Mucosa of descending colon (tissue), 3 donors: ENCODE data around the gene MARCKSL1. TPM values are rescaled to one million over a fixed set of nuclear protein-coding genes. Genes with fewer than 3 reads are reported as not detected.

Experiments used
- ATAC-seq: fragments of 200-7000 bp; cut with Tn5 transposase; one replicate; pipeline ENCODE4 v1.9.1; 2020; ENCODE audit warnings: mild to moderate bottlenecking, moderate library complexity
- DNase-seq, 3 donors: peaks; one replicate each; pipeline ENCODE4 v3.0.0-alpha.2; 2020
- H3K36me3 ChIP-seq: fragments of 200-600 bp; one replicate; pipeline ENCODE4 v1.8.0; 2021; ENCODE audit warnings: low read depth, mild to moderate bottlenecking
- H3K4me1 ChIP-seq: fragments of 200-600 bp; one replicate; pipeline ENCODE4 v1.8.0; 2021; ENCODE audit warnings: low read depth, mild to moderate bottlenecking
- H3K4me3 ChIP-seq: fragments of 200-600 bp; one replicate; pipeline ENCODE4 v1.8.0; 2021; ENCODE audit warnings: mild to moderate bottlenecking
- H3K9me3 ChIP-seq: fragments of 200-600 bp; one replicate; pipeline ENCODE4 v1.8.0; 2021; ENCODE audit warnings: mild to moderate bottlenecking
- CTCF ChIP-seq: fragments of 200-600 bp; IDR thresholded peaks from one replicate; pipeline ENCODE4 v1.8.0; 2022; ENCODE audit warnings: antibody characterized with exemption, mild to moderate bottlenecking
- intact Hi-C, 2 donors: fragments of 100-400 bp; cut with DNase I in 1 of 2; cut with micrococcal nuclease in 1 of 2; formaldehyde crosslinking; loops; one replicate each; pipeline versions ENCODE4 v1.11.0 to v1.11.1; 2022; cut with DNase I, micrococcal nuclease
- total RNA-seq, 3 donors: library from RNA; stranded (reverse); fragmentation: NEBNext Ultra II Directional in 2 of 3; extraction: Animal tissue kit (Norgen Biotek cat#: 25700) in 2 of 3; gene quantifications; one replicate each; pipeline versions ENCODE4 v1.2.1 to v1.2.4, GENCODE V29; 2021 to 2023
- donor health status: DM: no; HTN: no; CAD: no; lungs with moderate emphysema.
- donor health status: DM: no; HTN: no; CAD: no.
- donor health status: DM: no; HTN: yes; CAD: no.

MARCKSL1 gene
- total RNA-seq, 3 donors from 2014 or later: 37.0 to 149 (median 140) TPM

GRCh38 chr1:32362474-32363313, 26.7 kb upstream of the MARCKSL1 start, which contains the start of the genes FAM229A and TSSK3:
Gene FAM229A (minus strand): TSS chr1:32362485. CDS start chr1:32362091, 394 bp downstream.
Gene TSSK3 (plus strand): TSS chr1:32362539. CDS start chr1:32362702, 163 bp downstream.
- Histone ChIP-seq H3K4me1 (peaks cover 17% of the 10 kb centered on the region), H3K4me3 (no peak within 1 kb of the TSS), H3K9me3 (no peaks in the 10 kb centered on the region), H3K36me3 (peaks cover 3% of the 10 kb centered on the region)
- ATAC-seq (no peak), DNase-seq (peak in 1 of 3 donors; percentile 29)
- TF ChIP-seq CTCF: no peak
- intact Hi-C loops: no loop called here

- ATAC-seq (peak; percentile 79), DNase-seq (peak; percentile 54 to 71 (median 60))
- H3K9me3 ChIP-seq: no peaks in the 10 kb centered on the region
- H3K4me3 ChIP-seq: no peak overlapping the region
- no peak for TF ChIP-seq CTCF
- peaks cover 3% of the 10 kb centered on the region for H3K36me3 ChIP-seq
- H3K4me1 ChIP-seq: peaks cover 17% of the 10 kb centered on the region
- intact Hi-C loops: no loop called here
These were observed 25.8 kb upstream of the MARCKSL1 start for GRCh38 chr1:32361674-32362473.

GRCh38 chr1:32361308-32361673, 25.3 kb upstream of the MARCKSL1 start:
- Histone ChIP-seq H3K4me3 (no peak overlapping the region), H3K36me3 (peaks cover 3% of the 10 kb centered on the region), H3K9me3 (no peaks in the 10 kb centered on the region), H3K4me1 (peaks cover 17% of the 10 kb centered on the region)
- DNase-seq: no peak
- TF ChIP-seq CTCF: no peak
- intact Hi-C loops: no loop called here
- no peak for ATAC-seq

- intact Hi-C loops: no loop called here
- ATAC-seq (no peak), DNase-seq (no peak)
- Histone ChIP-seq H3K9me3 (no peaks in the 10 kb centered on the region), H3K4me3 (no peak overlapping the region), H3K4me1 (peaks cover 17% of the 10 kb centered on the region), H3K36me3 (no peaks in the 10 kb centered on the region)
- no peak for TF ChIP-seq CTCF
These were observed 22.4 kb upstream of the MARCKSL1 start for GRCh38 chr1:32358435-32358834.

- ATAC-seq (no peak), DNase-seq (peak in 1 of 3 donors; percentile 9)
- H3K36me3 ChIP-seq: no peaks in the 10 kb centered on the region
- H3K4me3 ChIP-seq: no peak overlapping the region
- peaks cover 18% of the 10 kb centered on the region for H3K4me1 ChIP-seq
- no peaks in the 10 kb centered on the region for H3K9me3 ChIP-seq
- intact Hi-C loops: no loop called here
- TF ChIP-seq CTCF: no peak
These were observed 21.6 kb upstream of the MARCKSL1 start for GRCh38 chr1:32357614-32358013.
